ENCODE data around the gene ANXA10. TPM values are rescaled to one million over a fixed set of nuclear protein-coding genes. Genes with fewer than 3 reads are reported as not detected.

Gene ANXA10
- total RNA-seq, 2 donors from 2014 or later = 0.30 TPM; not detected in 1

- intact Hi-C loops (cut with DNase I) = no loop called here
- no peak overlapping the region for H3K9ac ChIP-seq (ENCODE audit: low read depth in 2 of 2, low read length in 2 of 2)
- no peak for DNase-seq
These were observed 33.1 kb upstream of the ANXA10 start for GRCh38 chr4:168059251-168059650.

GRCh38 chr4:168063031-168063430 is 29.3 kb upstream of the ANXA10 start:
- intact Hi-C loops (cut with DNase I) = no loop called here
- Histone ChIP-seq H3K27me3 (no peaks in the 10 kb centered on the region), H3K9ac (ENCODE audit: low read depth in 2 of 2, low read length in 2 of 2) (no peak overlapping the region), H3K36me3 (no peaks in the 10 kb centered on the region), H3K9me3 (no peaks in the 10 kb centered on the region), H3K4me1 (no peaks in the 10 kb centered on the region), H3K4me3 (no peak overlapping the region), H3K27ac (no peak overlapping the region)
- TF ChIP-seq, protein P1, sequence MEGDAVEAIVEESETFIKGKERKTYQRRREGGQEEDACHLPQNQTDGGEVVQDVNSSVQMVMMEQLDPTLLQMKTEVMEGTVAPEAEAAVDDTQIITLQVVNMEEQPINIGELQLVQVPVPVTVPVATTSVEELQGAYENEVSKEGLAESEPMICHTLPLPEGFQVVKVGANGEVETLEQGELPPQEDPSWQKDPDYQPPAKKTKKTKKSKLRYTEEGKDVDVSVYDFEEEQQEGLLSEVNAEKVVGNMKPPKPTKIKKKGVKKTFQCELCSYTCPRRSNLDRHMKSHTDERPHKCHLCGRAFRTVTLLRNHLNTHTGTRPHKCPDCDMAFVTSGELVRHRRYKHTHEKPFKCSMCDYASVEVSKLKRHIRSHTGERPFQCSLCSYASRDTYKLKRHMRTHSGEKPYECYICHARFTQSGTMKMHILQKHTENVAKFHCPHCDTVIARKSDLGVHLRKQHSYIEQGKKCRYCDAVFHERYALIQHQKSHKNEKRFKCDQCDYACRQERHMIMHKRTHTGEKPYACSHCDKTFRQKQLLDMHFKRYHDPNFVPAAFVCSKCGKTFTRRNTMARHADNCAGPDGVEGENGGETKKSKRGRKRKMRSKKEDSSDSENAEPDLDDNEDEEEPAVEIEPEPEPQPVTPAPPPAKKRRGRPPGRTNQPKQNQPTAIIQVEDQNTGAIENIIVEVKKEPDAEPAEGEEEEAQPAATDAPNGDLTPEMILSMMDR (IDR thresholded peaks at IDR 0.05) = no peak
- DNase-seq = no peak

More at GRCh38 chr4:168059251-168059650, 33.1 kb upstream of the ANXA10 start:
- H3K27me3 ChIP-seq = no peaks in the 10 kb centered on the region
- TF ChIP-seq, protein P1 (IDR thresholded peaks at IDR 0.05) = no peak
- H3K4me1 ChIP-seq = no peaks in the 10 kb centered on the region
- no peak overlapping the region for H3K27ac ChIP-seq
- no peak overlapping the region for H3K4me3 ChIP-seq
- no peaks in the 10 kb centered on the region for H3K36me3 ChIP-seq
- no peaks in the 10 kb centered on the region for H3K9me3 ChIP-seq

DNA sequence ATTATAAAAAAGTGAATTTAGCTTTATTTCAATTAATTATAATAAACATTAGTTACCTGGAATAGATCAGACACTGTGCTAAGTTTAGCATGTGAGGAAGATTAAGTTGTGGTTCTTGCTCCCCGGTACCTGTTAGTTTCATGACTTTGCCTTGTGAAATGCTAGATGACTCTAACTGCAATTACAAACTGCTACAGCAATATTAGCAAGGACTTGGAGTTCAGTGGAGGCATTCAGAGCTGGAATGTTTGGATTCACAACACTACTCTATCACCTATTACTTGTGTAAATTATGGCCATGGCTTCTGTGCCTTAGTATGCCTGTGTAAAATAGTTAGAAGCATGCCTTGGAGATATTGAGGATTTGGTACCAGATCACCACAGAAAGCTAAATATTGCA is 21.4 kb upstream of the ANXA10 start:
- Histone ChIP-seq H3K4me1 (no peaks in the 10 kb centered on the region), H3K27ac (no peak overlapping the region), H3K9me3 (no peaks in the 10 kb centered on the region), H3K27me3 (no peaks in the 10 kb centered on the region), H3K4me3 (no peak overlapping the region), H3K9ac (ENCODE audit: low read depth in 2 of 2, low read length in 2 of 2) (no peak overlapping the region), H3K36me3 (no peaks in the 10 kb centered on the region)
- intact Hi-C loops (cut with DNase I) = loop anchor here (10.0 kb wide), 1 partner anchor 1046 kb away; no protein-coding TSS in a partner anchor
- TF ChIP-seq, protein P1 (IDR thresholded peaks at IDR 0.05) = no peak
- no peak for DNase-seq

- Histone ChIP-seq H3K36me3 (no peaks in the 10 kb centered on the region), H3K9ac (ENCODE audit: low read depth in 2 of 2, low read length in 2 of 2) (no peak overlapping the region), H3K27ac (no peak overlapping the region), H3K9me3 (no peaks in the 10 kb centered on the region), H3K27me3 (no peaks in the 10 kb centered on the region), H3K4me3 (no peak overlapping the region), H3K4me1 (no peaks in the 10 kb centered on the region)
- intact Hi-C loops (cut with DNase I) = loop anchor here (10.0 kb wide), 1 partner anchor 1047 kb away; no protein-coding TSS in a partner anchor
- no peak for DNase-seq
- TF ChIP-seq, protein P1 (IDR thresholded peaks at IDR 0.05) = no peak
These were observed 21.0 kb upstream of the ANXA10 start for GRCh38 chr4:168071304-168071703.

- Histone ChIP-seq H3K27ac (no peak overlapping the region), H3K4me1 (no peaks in the 10 kb centered on the region), H3K36me3 (no peaks in the 10 kb centered on the region), H3K9ac (ENCODE audit: low read depth in 2 of 2, low read length in 2 of 2) (no peak overlapping the region), H3K9me3 (no peaks in the 10 kb centered on the region), H3K27me3 (no peaks in the 10 kb centered on the region), H3K4me3 (no peak overlapping the region)
- no peak for DNase-seq
- TF ChIP-seq, protein P1 (IDR thresholded peaks at IDR 0.05) = no peak
- intact Hi-C loops (cut with DNase I) = loop anchor here (10.0 kb wide), 1 partner anchor 1050 kb away; no protein-coding TSS in a partner anchor
These were observed 17.5 kb upstream of the ANXA10 start for GRCh38 chr4:168074861-168075260.
